ENCODE data around the gene ZNF800.

The ZNF800 gene

GRCh38 chr7:127417346-127417745 is 24.8 kb upstream of the ZNF800 start (continued):
- TF ChIP-seq TSHZ2 (CRISPR knock-in tag; IDR thresholded peaks at IDR 0.05) = no peak
- TF ChIP-seq CSDC2 (CRISPR knock-in tag; IDR thresholded peaks at IDR 0.05) = no peak
- no peak for TF ChIP-seq PPARA (CRISPR knock-in tag; IDR thresholded peaks at IDR 0.05; ENCODE audit: borderline replicate concordance)
- no peak for TF ChIP-seq ARNTL (CRISPR knock-in tag; IDR thresholded peaks at IDR 0.05; ENCODE audit: borderline replicate concordance, low read depth)
- no peak for TF ChIP-seq GLIS3 (CRISPR knock-in tag; IDR thresholded peaks at IDR 0.05)

GRCh38 chr7:127415060-127415742 is 22.7 kb upstream of the ZNF800 start:
- TF ChIP-seq ZC3H10 (CRISPR knock-in tag; IDR thresholded peaks at IDR 0.05) = no peak
- no peak for ATAC-seq

- no peak for ATAC-seq
Observed at GRCh38 chr7:127413962-127414361, 21.5 kb upstream of the ZNF800 start.

GRCh38 chr7:127413326-127413725 is 20.8 kb upstream of the ZNF800 start:
- ATAC-seq = no peak
- no peak for TF ChIP-seq ZNF565 (CRISPR knock-in tag; conservative IDR thresholded peaks at IDR 0.05; ENCODE audit: low read depth)
- TF ChIP-seq GLIS3 (CRISPR knock-in tag; IDR thresholded peaks at IDR 0.05) = no peak
- no peak for TF ChIP-seq SNAI2 (CRISPR knock-in tag; IDR thresholded peaks at IDR 0.05)
- TF ChIP-seq, protein P1, sequence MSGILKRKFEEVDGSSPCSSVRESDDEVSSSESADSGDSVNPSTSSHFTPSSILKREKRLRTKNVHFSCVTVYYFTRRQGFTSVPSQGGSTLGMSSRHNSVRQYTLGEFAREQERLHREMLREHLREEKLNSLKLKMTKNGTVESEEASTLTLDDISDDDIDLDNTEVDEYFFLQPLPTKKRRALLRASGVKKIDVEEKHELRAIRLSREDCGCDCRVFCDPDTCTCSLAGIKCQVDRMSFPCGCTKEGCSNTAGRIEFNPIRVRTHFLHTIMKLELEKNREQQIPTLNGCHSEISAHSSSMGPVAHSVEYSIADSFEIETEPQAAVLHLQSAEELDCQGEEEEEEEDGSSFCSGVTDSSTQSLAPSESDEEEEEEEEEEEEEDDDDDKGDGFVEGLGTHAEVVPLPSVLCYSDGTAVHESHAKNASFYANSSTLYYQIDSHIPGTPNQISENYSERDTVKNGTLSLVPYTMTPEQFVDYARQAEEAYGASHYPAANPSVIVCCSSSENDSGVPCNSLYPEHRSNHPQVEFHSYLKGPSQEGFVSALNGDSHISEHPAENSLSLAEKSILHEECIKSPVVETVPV (CRISPR knock-in tag; IDR thresholded peaks at IDR 0.05) = no peak

More at GRCh38 chr7:127413962-127414361, 21.5 kb upstream of the ZNF800 start:
- TF ChIP-seq CREB5 (CRISPR knock-in tag; IDR thresholded peaks at IDR 0.05; ENCODE audit: low read depth) (no peak), SNAI2 (CRISPR knock-in tag; IDR thresholded peaks at IDR 0.05) (no peak)

- TF ChIP-seq TSHZ2 (CRISPR knock-in tag; IDR thresholded peaks at IDR 0.05) = no peak
- no peak for TF ChIP-seq TOX (CRISPR knock-in tag; IDR thresholded peaks at IDR 0.05; ENCODE audit: borderline replicate concordance)
- no peak for TF ChIP-seq GLIS3 (CRISPR knock-in tag; IDR thresholded peaks at IDR 0.05)
- no peak for TF ChIP-seq ZNF70 (CRISPR knock-in tag; IDR thresholded peaks at IDR 0.05)
- TF ChIP-seq ZFP3 (CRISPR knock-in tag; IDR thresholded peaks at IDR 0.05) = no peak
- TF ChIP-seq SNAI2 (CRISPR knock-in tag; IDR thresholded peaks at IDR 0.05) = no peak
- TF ChIP-seq ZNF8 (CRISPR knock-in tag; IDR thresholded peaks at IDR 0.05) = no peak
- no peak for TF ChIP-seq OSR1 (CRISPR knock-in tag; IDR thresholded peaks at IDR 0.05)
- ATAC-seq = no peak
Observed at GRCh38 chr7:127411176-127411575, 18.7 kb upstream of the ZNF800 start.

GRCh38 chr7:127409629-127410028 is 17.1 kb upstream of the ZNF800 start:
- ATAC-seq = peak; percentile 58
- TF ChIP-seq TCF4 (CRISPR knock-in tag; IDR thresholded peaks at IDR 0.05; ENCODE audit: borderline replicate concordance) = no peak
- TF ChIP-seq GLIS3 (CRISPR knock-in tag; IDR thresholded peaks at IDR 0.05) = no peak
- TF ChIP-seq OSR1 (CRISPR knock-in tag; IDR thresholded peaks at IDR 0.05) = no peak
- no peak for TF ChIP-seq ZC3H10 (CRISPR knock-in tag; IDR thresholded peaks at IDR 0.05)
- TF ChIP-seq POU6F1 (CRISPR knock-in tag; IDR thresholded peaks at IDR 0.05; ENCODE audit: borderline replicate concordance, low read depth) = no peak
- TF ChIP-seq TOX (CRISPR knock-in tag; IDR thresholded peaks at IDR 0.05; ENCODE audit: borderline replicate concordance) = no peak
- no peak for TF ChIP-seq ZNF8 (CRISPR knock-in tag; IDR thresholded peaks at IDR 0.05)
- no peak for TF ChIP-seq ESRRG (CRISPR knock-in tag; IDR thresholded peaks at IDR 0.05)
- no peak for TF ChIP-seq CSDC2 (CRISPR knock-in tag; IDR thresholded peaks at IDR 0.05)
- TF ChIP-seq PPARA (CRISPR knock-in tag; IDR thresholded peaks at IDR 0.05; ENCODE audit: borderline replicate concordance) = no peak
- no peak for TF ChIP-seq ZNF70 (CRISPR knock-in tag; IDR thresholded peaks at IDR 0.05)
- no peak for TF ChIP-seq ARNTL (CRISPR knock-in tag; IDR thresholded peaks at IDR 0.05; ENCODE audit: borderline replicate concordance, low read depth)
- no peak for TF ChIP-seq SNAI2 (CRISPR knock-in tag; IDR thresholded peaks at IDR 0.05)
- TF ChIP-seq ZFP3 (CRISPR knock-in tag; IDR thresholded peaks at IDR 0.05) = no peak
- no peak for TF ChIP-seq ZNF565 (CRISPR knock-in tag; conservative IDR thresholded peaks at IDR 0.05; ENCODE audit: low read depth)
- no peak for TF ChIP-seq ZFP30 (CRISPR knock-in tag; IDR thresholded peaks at IDR 0.05)
- TF ChIP-seq, protein P1 (CRISPR knock-in tag; IDR thresholded peaks at IDR 0.05) = no peak
